T-helper 1 cell treated with Interleukin-12 subunit alpha and Interleukin-12 subunit beta and Interleukin-4 antibody, amounts not matched to agents 30 μg/mL and 1 μg/mL, for 36 hours (primary cell): ENCODE measurements around the gene CAMTA1.
"Not testable (repeated sequence)": the region's sequence is repeated elsewhere in the genome, so short reads cannot be mapped to it uniquely, and the experiment has no call there.

Source experiments
- H3K27ac Mint-ChIP-seq: one replicate; pipeline ENCODE4 v1.8.0; 2021; ENCODE audit warnings: mild to moderate bottlenecking, mixed read lengths
- H3K27me3 Mint-ChIP-seq: one replicate; pipeline ENCODE4 v1.8.0; 2021; ENCODE audit warnings: low read depth, mixed read lengths
- H3K36me3 Mint-ChIP-seq: one replicate; pipeline ENCODE4 v1.8.0; 2021; ENCODE audit warnings: low read depth, mixed read lengths
- H3K4me1 Mint-ChIP-seq: one replicate; pipeline ENCODE4 v1.8.0; 2021; ENCODE audit warnings: low read depth, mixed read lengths
- H3K4me3 Mint-ChIP-seq: one replicate; pipeline ENCODE4 v1.8.0; 2021; ENCODE audit warnings: mild to moderate bottlenecking, moderate library complexity, mixed read lengths
- H3K9me3 Mint-ChIP-seq: one replicate; pipeline ENCODE4 v1.8.0; 2021; ENCODE audit warnings: mixed read lengths

Gene CAMTA1

GRCh38 chr1:7303554-7304317 lies 518.5 kb downstream of the CAMTA1 start:
- Mint-ChIP-seq H3K9me3 (peaks cover 4% of the 10 kb centered on the region), H3K4me1 (no peaks in the 10 kb centered on the region), H3K36me3 (no peaks in the 10 kb centered on the region)

DNA sequence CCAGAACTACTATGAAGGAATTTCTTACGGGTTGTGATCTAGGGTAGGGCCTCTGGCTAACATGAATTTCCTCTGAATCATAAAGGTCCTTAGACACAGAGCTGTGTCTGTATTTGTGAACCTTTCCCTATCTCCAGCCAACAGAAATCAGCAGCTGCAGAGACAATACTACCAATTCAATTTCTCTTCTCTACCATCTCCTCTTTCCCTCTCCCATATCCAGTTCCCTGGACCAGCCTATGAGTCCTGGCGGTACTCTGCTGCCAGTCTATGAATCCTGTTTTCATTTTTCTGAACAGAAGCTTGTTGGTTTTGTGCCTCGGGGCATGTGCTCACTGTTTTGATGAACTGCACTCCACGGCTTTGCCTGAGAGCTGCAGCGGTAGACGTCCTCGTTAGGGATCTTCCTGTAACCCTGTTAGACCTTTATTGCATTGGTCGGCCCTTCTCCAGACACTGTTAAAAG lies 527.9 kb downstream of the CAMTA1 start:
- Mint-ChIP-seq H3K9me3 (peaks cover 2% of the 10 kb centered on the region), H3K4me1 (no peaks in the 10 kb centered on the region)

More at GRCh38 chr1:7303554-7304317, 518.5 kb downstream of the CAMTA1 start:
- Mint-ChIP-seq H3K27me3 (no peaks in the 10 kb centered on the region), H3K27ac (no peak overlapping the region), H3K4me3 (no peak overlapping the region)

GRCh38 chr1:7313826-7314225 lies 528.6 kb downstream of the CAMTA1 start:
- H3K4me1 Mint-ChIP-seq, result no peaks in the 10 kb centered on the region

More for the DNA sequence above, 527.9 kb downstream of the CAMTA1 start:
- H3K4me3 Mint-ChIP-seq, result no peak overlapping the region
- peaks cover 9% of the 10 kb centered on the region for H3K27me3 Mint-ChIP-seq
- H3K27ac Mint-ChIP-seq, result no peak overlapping the region
- no peaks in the 10 kb centered on the region for H3K36me3 Mint-ChIP-seq

GRCh38 chr1:7315316-7315715 lies 530.1 kb downstream of the CAMTA1 start:
- Mint-ChIP-seq H3K36me3 (no peaks in the 10 kb centered on the region), H3K9me3 (no peaks in the 10 kb centered on the region), H3K4me1 (no peaks in the 10 kb centered on the region), H3K27me3 (peaks cover 9% of the 10 kb centered on the region), H3K27ac (no peak overlapping the region), H3K4me3 (no peak overlapping the region)

More at GRCh38 chr1:7313826-7314225, 528.6 kb downstream of the CAMTA1 start:
- Mint-ChIP-seq H3K27me3 (peaks cover 9% of the 10 kb centered on the region), H3K4me3 (no peak overlapping the region), H3K9me3 (no peaks in the 10 kb centered on the region), H3K36me3 (no peaks in the 10 kb centered on the region), H3K27ac (no peak overlapping the region)

GRCh38 chr1:7315946-7316345 lies 530.7 kb downstream of the CAMTA1 start:
- H3K4me3 Mint-ChIP-seq, result no peak overlapping the region
- H3K4me1 Mint-ChIP-seq, result no peaks in the 10 kb centered on the region
- H3K36me3 Mint-ChIP-seq, result no peaks in the 10 kb centered on the region
- H3K27me3 Mint-ChIP-seq, result peaks cover 9% of the 10 kb centered on the region
- no peak overlapping the region for H3K27ac Mint-ChIP-seq
- no peaks in the 10 kb centered on the region for H3K9me3 Mint-ChIP-seq

DNA sequence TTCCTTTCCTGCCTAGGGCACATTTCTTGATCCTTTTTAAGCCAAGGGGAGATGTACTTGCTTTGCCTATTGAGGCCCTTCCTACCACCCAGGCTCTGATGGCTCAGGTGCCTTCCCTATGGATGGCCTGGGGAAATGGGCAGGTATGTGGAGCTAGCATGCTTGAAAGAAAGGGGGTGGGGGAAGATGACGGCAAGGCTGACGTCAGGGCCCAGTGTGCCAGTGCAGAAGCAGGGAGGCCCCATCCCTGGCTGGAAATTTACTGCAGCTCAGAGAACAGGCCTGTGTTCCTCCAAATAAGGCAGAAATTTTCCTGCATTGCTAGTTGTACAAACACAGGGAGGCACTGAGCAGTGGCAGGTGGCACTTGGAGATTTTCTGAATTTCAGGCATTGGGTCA lies 532.6 kb downstream of the CAMTA1 start:
- no peaks in the 10 kb centered on the region for H3K9me3 Mint-ChIP-seq
- no peaks in the 10 kb centered on the region for H3K36me3 Mint-ChIP-seq
- H3K4me1 Mint-ChIP-seq, result no peaks in the 10 kb centered on the region
- H3K27me3 Mint-ChIP-seq, result peaks cover 5% of the 10 kb centered on the region
- H3K27ac Mint-ChIP-seq, result no peak overlapping the region
- H3K4me3 Mint-ChIP-seq, result no peak overlapping the region

DNA sequence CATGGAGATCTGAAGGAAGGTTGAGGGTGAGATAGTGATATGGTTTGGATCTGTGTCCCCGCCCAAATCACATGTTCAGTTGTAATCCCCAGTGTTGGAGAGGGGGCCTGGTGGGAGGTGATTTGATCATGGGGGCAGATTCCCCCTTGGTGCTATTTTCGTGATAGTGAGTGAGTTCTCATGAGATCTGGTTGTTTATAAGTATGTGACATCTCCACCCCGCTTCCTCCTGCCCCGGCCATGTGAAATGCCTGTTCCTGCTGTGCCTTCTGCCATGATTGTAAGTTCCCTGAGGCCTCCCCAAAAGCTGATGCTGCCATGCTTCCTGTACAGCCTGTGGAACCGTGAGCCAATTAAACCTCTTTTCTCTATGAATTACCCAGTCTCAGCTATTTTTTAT lies 533.9 kb downstream of the CAMTA1 start:
- Mint-ChIP-seq H3K36me3 (no peaks in the 10 kb centered on the region), H3K9me3 (no peaks in the 10 kb centered on the region), H3K27ac (no peak overlapping the region), H3K4me3 (no peak overlapping the region), H3K4me1 (no peaks in the 10 kb centered on the region), H3K27me3 (peaks cover 8% of the 10 kb centered on the region)

DNA sequence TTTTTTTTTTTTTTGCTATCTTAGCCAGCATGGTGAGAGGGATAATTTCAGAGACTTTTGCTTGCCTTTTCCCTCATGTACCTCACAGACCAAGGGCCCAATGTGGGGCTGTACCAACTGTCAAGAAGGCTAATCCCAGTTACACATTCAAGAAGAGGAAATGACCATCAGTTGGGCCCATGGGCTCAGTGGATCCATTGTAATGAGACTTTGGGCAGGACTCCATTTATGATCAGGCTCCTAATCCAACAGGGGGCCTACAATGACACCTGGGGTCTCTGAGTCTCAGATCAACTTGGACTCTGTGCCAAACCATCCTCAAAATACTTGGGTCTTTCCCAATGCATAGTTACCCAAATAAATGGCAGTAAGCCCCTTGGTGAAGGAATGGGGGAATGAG lies 535.4 kb downstream of the CAMTA1 start:
- Mint-ChIP-seq H3K4me3 (no peak overlapping the region), H3K4me1 (no peaks in the 10 kb centered on the region), H3K27me3 (peaks cover 11% of the 10 kb centered on the region), H3K36me3 (no peaks in the 10 kb centered on the region), H3K9me3 (no peaks in the 10 kb centered on the region), H3K27ac (no peak overlapping the region)

GRCh38 chr1:7322283-7322785 lies 537.1 kb downstream of the CAMTA1 start:
- H3K4me3 Mint-ChIP-seq, result no peak overlapping the region
- no peak overlapping the region for H3K27ac Mint-ChIP-seq
- peaks cover 11% of the 10 kb centered on the region for H3K27me3 Mint-ChIP-seq
- H3K9me3 Mint-ChIP-seq, result no peaks in the 10 kb centered on the region
- no peaks in the 10 kb centered on the region for H3K4me1 Mint-ChIP-seq
- H3K36me3 Mint-ChIP-seq, result no peaks in the 10 kb centered on the region

- Mint-ChIP-seq H3K4me1 (no peaks in the 10 kb centered on the region), H3K4me3 (no peak overlapping the region), H3K27me3 (peaks cover 11% of the 10 kb centered on the region), H3K27ac (no peak overlapping the region), H3K9me3 (no peaks in the 10 kb centered on the region), H3K36me3 (no peaks in the 10 kb centered on the region)
Measured at GRCh38 chr1:7322912-7323311, 537.7 kb downstream of the CAMTA1 start.

DNA sequence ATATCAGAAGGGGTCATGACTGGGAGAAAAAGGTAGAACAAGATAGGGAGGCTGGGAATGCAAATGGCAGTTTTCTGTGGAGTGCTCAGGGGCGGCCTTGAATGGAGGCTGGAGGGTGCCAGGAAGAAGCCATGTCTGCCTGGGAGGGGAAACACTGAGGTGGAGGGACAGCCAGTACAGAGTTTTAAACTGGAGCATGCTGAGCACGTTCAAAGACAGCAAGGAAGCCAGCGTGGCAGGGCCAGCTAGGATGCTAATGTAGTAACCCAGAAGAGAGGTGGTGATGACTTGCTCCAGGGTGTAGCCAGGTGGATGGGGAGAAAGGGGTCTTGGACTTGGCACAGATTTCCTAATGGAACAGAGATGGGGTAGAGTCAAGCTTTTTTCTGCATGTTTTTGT lies 540.0 kb downstream of the CAMTA1 start:
- Mint-ChIP-seq H3K27ac (no peak overlapping the region), H3K36me3 (no peaks in the 10 kb centered on the region), H3K9me3 (no peaks in the 10 kb centered on the region), H3K27me3 (peaks cover 11% of the 10 kb centered on the region), H3K4me1 (no peaks in the 10 kb centered on the region), H3K4me3 (no peak overlapping the region)

DNA sequence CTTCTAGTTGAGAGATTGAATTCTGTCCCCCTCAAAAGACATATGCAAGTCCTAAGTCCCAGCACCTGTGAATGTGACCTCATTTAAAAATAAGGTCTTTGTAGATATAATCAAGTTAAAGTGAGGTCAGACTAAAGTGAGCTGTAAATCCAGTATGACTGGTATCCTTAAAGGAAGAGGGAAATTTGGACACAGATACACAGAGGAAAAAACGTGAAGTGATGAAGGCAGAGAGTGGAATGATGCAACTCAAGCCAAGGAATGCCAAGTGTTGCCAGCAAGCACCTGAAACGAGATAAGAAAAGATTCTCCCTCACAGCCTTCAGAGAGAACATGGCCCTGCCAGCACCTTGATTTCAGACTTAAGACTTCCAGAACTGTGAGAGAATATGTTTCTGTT lies 541.1 kb downstream of the CAMTA1 start:
- no peaks in the 10 kb centered on the region for H3K36me3 Mint-ChIP-seq
- H3K27me3 Mint-ChIP-seq, result peaks cover 11% of the 10 kb centered on the region
- H3K4me3 Mint-ChIP-seq, result no peak overlapping the region
- no peaks in the 10 kb centered on the region for H3K9me3 Mint-ChIP-seq
- H3K4me1 Mint-ChIP-seq, result no peaks in the 10 kb centered on the region
- no peak overlapping the region for H3K27ac Mint-ChIP-seq

DNA sequence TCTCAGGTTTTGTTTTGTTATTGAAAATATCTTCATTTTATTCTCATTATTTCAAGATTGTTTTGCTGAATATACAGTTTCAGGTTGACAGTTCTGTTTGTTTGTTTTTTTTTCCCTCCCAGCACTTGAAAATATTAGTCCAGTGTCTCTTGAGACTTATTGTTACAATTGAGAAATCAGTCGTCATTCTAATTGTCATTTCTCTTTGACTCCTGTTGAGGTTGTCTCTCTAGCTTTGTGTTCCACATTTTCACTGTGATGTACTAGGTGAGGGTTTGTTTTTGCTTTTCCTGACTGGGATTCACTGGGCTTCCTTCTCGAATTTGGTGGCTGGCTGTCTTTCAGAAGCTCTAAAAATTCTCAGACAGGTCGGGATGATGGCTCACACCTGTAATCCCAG lies 542.6 kb downstream of the CAMTA1 start:
- Mint-ChIP-seq H3K27me3 (peaks cover 11% of the 10 kb centered on the region), H3K4me1 (no peaks in the 10 kb centered on the region), H3K9me3 (no peaks in the 10 kb centered on the region), H3K4me3 (no peak overlapping the region), H3K36me3 (no peaks in the 10 kb centered on the region), H3K27ac (no peak overlapping the region)

DNA sequence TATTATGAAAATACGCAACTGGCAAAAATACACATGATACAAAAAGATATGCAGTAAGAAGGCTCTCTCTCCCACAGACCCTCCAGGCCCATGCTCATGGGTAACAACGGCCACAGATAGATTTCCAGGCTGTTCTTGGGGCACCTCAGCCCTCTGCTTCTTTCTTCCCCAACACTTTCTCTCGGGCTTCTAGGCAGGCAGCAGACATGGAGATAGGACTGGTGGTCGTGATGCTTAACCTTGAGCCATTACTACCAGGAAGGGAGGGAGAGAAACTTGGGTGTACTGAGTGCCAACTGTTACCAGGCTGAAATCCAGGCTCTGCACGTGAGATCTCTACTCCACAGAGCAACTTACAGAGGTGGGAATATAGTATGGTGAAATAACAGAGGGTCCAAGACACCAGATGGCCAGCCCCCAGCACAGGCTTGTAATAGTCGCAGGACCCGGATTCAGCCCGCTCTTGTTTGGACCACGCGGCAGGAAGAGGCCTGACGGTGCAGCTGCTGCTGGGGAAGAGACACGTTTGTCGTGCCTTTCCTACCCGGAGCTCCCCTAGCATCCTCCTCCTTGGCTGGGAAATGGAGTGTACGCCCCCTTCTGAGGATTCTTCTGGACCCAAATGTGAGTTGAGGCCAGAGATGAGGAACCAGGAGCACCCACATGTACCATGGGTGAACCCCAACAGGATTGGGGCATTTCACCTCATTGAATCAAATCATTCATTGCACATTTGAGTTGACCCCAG lies 544.8 kb downstream of the CAMTA1 start:
- no peaks in the 10 kb centered on the region for H3K9me3 Mint-ChIP-seq
- no peaks in the 10 kb centered on the region for H3K36me3 Mint-ChIP-seq
- H3K27me3 Mint-ChIP-seq, result no peaks in the 10 kb centered on the region
- H3K4me1 Mint-ChIP-seq, result no peaks in the 10 kb centered on the region
- no peak overlapping the region for H3K4me3 Mint-ChIP-seq
- no peak overlapping the region for H3K27ac Mint-ChIP-seq

- H3K36me3 Mint-ChIP-seq, H3K27ac Mint-ChIP-seq, H3K27me3 Mint-ChIP-seq, H3K4me1 Mint-ChIP-seq, H3K4me3 Mint-ChIP-seq, H3K9me3 Mint-ChIP-seq: not testable (repeated sequence)
Measured at GRCh38 chr1:7330726-7331125, 545.5 kb downstream of the CAMTA1 start.
